ENCODE results near the gene GGA3. TPM values are rescaled to one million over a fixed set of nuclear protein-coding genes. Genes with fewer than 3 reads are reported as not detected.

GGA3 gene
- total and polyA plus RNA-seq, 12 donors, result 8.0 to 51.5 (median 23.7) TPM

GRCh38 chr17:75307957-75308731, 46.7 kb upstream of the GGA3 start:
- peak overlapping the region in 1 of 5 donors; percentile 53 for H3K27ac ChIP-seq
- WGBS, 4 donors, result 80 to 92% (median 86%) methylated on average over 13 of the region's 13 CpGs

GRCh38 chr17:75301502-75302206, 40.2 kb upstream of the GGA3 start:
- H3K4me3 ChIP-seq, result no peak overlapping the region
- H3K4me1 ChIP-seq (replicated peaks in 1 of 2), result peaks cover 0 to 10% of the 10 kb centered on the region in 2 donors
- DNase-seq, result no peak
- H3K27ac ChIP-seq, result no peak overlapping the region
- 80 to 92% (median 84%) methylated on average over 14 to 17 of the region's 17 CpGs for WGBS, 4 donors
- intact Hi-C loops (cut with DNase I), result no loop called here
- H3K9me3 ChIP-seq (replicated peaks in 1 of 3), result no peaks in the 10 kb centered on the region
- no peak for TF ChIP-seq POLR2A (IDR thresholded peaks at IDR 0.05)
- no peak for TF ChIP-seq CTCF (IDR thresholded peaks at IDR 0.05)
- no peaks in the 10 kb centered on the region for H3K36me3 ChIP-seq (replicated peaks in 1 of 2)
- no peaks in the 10 kb centered on the region for H3K27me3 ChIP-seq

More at GRCh38 chr17:75307957-75308731, 46.7 kb upstream of the GGA3 start:
- TF ChIP-seq POLR2A (IDR thresholded peaks at IDR 0.05) (no peak), CTCF (IDR thresholded peaks at IDR 0.05) (no peak)
- Histone ChIP-seq H3K27me3 (no peaks in the 10 kb centered on the region), H3K36me3 (replicated peaks in 1 of 2) (no peaks in the 10 kb centered on the region), H3K9me3 (replicated peaks in 1 of 3) (no peaks in the 10 kb centered on the region), H3K4me1 (replicated peaks in 1 of 2) (peaks cover under 1 to 4% of the 10 kb centered on the region in 2 donors), H3K4me3 (no peak overlapping the region)
- no peak for DNase-seq
- intact Hi-C loops (cut with DNase I), result no loop called here

GRCh38 chr17:75301049-75301448, 39.6 kb upstream of the GGA3 start:
- DNase-seq, result no peak
- H3K9me3 ChIP-seq (replicated peaks in 1 of 3), result no peaks in the 10 kb centered on the region
- H3K27me3 ChIP-seq, result no peaks in the 10 kb centered on the region
- H3K36me3 ChIP-seq (replicated peaks in 1 of 2), result no peaks in the 10 kb centered on the region
- peaks cover 0 to 11% of the 10 kb centered on the region in 2 donors for H3K4me1 ChIP-seq (replicated peaks in 1 of 2)
- WGBS, 4 donors, result 73 to 79% (median 77%) methylated on average over 9 of the region's 9 CpGs
- intact Hi-C loops (cut with DNase I), result no loop called here
- no peak for TF ChIP-seq CTCF (IDR thresholded peaks at IDR 0.05)
- no peak for TF ChIP-seq POLR2A (IDR thresholded peaks at IDR 0.05)
- H3K4me3 ChIP-seq, result no peak overlapping the region
- H3K27ac ChIP-seq, result no peak overlapping the region

GRCh38 chr17:75300280-75300679, 38.9 kb upstream of the GGA3 start:
- no peak for DNase-seq
- no peaks in the 10 kb centered on the region for H3K36me3 ChIP-seq (replicated peaks in 1 of 2)
- no peaks in the 10 kb centered on the region for H3K9me3 ChIP-seq (replicated peaks in 1 of 3)
- WGBS, 4 donors, result 76 to 80% (median 79%) methylated on average over 7 of the region's 7 CpGs
- H3K27me3 ChIP-seq, result no peaks in the 10 kb centered on the region
- TF ChIP-seq POLR2A (IDR thresholded peaks at IDR 0.05), result no peak
- no peak for TF ChIP-seq CTCF (IDR thresholded peaks at IDR 0.05)
- H3K4me1 ChIP-seq (replicated peaks in 1 of 2), result peaks cover 4 to 16% of the 10 kb centered on the region in 2 donors
- H3K27ac ChIP-seq, result no peak overlapping the region
- intact Hi-C loops (cut with DNase I), result no loop called here
- H3K4me3 ChIP-seq, result no peak overlapping the region
